ENCODE data around the gene SASH1. TPM values are rescaled to one million over a fixed set of nuclear protein-coding genes. Genes with fewer than 3 reads are reported as not detected.

Gene SASH1
- polyA plus RNA-seq, 1 donor from 2014 or later, result 7.0 TPM

DNA sequence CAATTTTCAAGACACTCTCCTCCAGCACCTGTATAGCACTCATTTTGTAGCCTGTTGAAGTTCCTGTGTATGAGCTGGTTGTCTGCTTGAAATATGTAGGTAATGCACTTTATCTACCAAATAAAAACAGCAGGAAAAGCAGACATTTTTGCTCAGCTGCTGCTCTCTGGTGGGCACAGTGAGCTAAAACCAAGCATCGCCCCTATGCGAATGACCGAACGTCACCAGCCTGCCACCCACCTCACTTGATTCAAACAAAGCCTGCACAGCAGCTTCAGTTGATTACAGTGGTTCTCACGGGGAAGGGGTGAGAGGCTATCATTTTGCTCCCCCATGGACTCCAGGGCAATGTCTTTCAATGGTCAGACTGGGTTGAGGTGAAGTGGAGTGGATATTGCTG lies 185.7 kb downstream of the SASH1 start:
- Histone ChIP-seq H2AFZ (ENCODE audit: low read depth, low read length) (no peak overlapping the region), H3F3A (ENCODE audit: insufficient read depth, low read length, poor library complexity, severe bottlenecking) (no peaks in the 10 kb centered on the region), H3K27me3 (ENCODE audit: insufficient read depth, low read depth, low read length) (no peaks in the 10 kb centered on the region), H4K20me1 (ENCODE audit: insufficient read depth) (no peaks in the 10 kb centered on the region), H3K9me2 (ENCODE audit: insufficient read depth, low read length) (no peaks in the 10 kb centered on the region), H3K27ac (ENCODE audit: low read length) (no peak overlapping the region), H3K9me3 (ENCODE audit: low read length) (no peaks in the 10 kb centered on the region), H3K4me2 (ENCODE audit: low read length) (no peak overlapping the region), H3K9ac (ENCODE audit: low read length) (no peak overlapping the region), H3K79me2 (replicated peaks; ENCODE audit: insufficient read depth, low read length) (no peaks in the 10 kb centered on the region), H3K36me3 (ENCODE audit: insufficient read depth, low read length) (no peaks in the 10 kb centered on the region), H3K4me3 (ENCODE audit: low read length) (no peak overlapping the region)
- TF ChIP-seq TAF1 (IDR thresholded peaks at IDR 0.05; ENCODE audit: low read depth) (no peak), POLR2AphosphoS5 (IDR thresholded peaks at IDR 0.05) (no peak), EZH2 (IDR thresholded peaks at IDR 0.05; ENCODE audit: borderline replicate concordance, insufficient read depth, low read length, poor library complexity, severe bottlenecking) (no peak), RAD21 (conservative IDR thresholded peaks at IDR 0.05) (no peak), EP300 (conservative IDR thresholded peaks at IDR 0.05; ENCODE audit: poor library complexity, severe bottlenecking) (no peak), SMC3 (conservative IDR thresholded peaks at IDR 0.05; ENCODE audit: poor library complexity) (no peak), MXI1 (conservative IDR thresholded peaks at IDR 0.05; ENCODE audit: poor library complexity, severe bottlenecking) (no peak)
- TF ChIP-seq, protein P1, sequence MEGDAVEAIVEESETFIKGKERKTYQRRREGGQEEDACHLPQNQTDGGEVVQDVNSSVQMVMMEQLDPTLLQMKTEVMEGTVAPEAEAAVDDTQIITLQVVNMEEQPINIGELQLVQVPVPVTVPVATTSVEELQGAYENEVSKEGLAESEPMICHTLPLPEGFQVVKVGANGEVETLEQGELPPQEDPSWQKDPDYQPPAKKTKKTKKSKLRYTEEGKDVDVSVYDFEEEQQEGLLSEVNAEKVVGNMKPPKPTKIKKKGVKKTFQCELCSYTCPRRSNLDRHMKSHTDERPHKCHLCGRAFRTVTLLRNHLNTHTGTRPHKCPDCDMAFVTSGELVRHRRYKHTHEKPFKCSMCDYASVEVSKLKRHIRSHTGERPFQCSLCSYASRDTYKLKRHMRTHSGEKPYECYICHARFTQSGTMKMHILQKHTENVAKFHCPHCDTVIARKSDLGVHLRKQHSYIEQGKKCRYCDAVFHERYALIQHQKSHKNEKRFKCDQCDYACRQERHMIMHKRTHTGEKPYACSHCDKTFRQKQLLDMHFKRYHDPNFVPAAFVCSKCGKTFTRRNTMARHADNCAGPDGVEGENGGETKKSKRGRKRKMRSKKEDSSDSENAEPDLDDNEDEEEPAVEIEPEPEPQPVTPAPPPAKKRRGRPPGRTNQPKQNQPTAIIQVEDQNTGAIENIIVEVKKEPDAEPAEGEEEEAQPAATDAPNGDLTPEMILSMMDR (IDR thresholded peaks at IDR 0.05; ENCODE audit: poor library complexity, severe bottlenecking), result no peak
- TF ChIP-seq, protein P2, sequence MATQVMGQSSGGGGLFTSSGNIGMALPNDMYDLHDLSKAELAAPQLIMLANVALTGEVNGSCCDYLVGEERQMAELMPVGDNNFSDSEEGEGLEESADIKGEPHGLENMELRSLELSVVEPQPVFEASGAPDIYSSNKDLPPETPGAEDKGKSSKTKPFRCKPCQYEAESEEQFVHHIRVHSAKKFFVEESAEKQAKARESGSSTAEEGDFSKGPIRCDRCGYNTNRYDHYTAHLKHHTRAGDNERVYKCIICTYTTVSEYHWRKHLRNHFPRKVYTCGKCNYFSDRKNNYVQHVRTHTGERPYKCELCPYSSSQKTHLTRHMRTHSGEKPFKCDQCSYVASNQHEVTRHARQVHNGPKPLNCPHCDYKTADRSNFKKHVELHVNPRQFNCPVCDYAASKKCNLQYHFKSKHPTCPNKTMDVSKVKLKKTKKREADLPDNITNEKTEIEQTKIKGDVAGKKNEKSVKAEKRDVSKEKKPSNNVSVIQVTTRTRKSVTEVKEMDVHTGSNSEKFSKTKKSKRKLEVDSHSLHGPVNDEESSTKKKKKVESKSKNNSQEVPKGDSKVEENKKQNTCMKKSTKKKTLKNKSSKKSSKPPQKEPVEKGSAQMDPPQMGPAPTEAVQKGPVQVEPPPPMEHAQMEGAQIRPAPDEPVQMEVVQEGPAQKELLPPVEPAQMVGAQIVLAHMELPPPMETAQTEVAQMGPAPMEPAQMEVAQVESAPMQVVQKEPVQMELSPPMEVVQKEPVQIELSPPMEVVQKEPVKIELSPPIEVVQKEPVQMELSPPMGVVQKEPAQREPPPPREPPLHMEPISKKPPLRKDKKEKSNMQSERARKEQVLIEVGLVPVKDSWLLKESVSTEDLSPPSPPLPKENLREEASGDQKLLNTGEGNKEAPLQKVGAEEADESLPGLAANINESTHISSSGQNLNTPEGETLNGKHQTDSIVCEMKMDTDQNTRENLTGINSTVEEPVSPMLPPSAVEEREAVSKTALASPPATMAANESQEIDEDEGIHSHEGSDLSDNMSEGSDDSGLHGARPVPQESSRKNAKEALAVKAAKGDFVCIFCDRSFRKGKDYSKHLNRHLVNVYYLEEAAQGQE (IDR thresholded peaks at IDR 0.05; ENCODE audit: borderline replicate concordance), result no peak

DNA sequence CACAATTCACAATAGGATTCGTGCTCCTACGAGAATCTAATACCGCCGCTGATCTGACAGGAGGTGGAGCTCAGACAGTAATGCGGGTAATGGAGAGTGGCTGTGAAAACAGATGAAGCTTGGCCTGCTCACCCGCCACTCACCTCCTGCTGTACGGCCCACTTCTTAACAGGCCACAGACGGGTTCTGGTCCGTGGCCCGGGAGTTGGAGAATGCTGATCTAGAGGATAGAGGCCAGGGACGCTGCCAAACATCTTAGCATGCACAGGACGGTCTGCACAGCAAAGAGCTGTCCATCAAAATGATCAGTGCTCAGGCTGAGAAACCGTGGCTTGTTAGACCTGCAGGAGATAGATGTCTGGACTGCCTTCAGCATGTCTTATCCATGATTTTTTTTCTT lies 186.4 kb downstream of the SASH1 start:
- Histone ChIP-seq H4K20me1 (ENCODE audit: insufficient read depth) (no peaks in the 10 kb centered on the region), H3K4me2 (ENCODE audit: low read length) (no peak overlapping the region)

More for the DNA sequence above, 186.4 kb downstream of the SASH1 start:
- H3K36me3 ChIP-seq (ENCODE audit: insufficient read depth, low read length), result no peaks in the 10 kb centered on the region
- no peaks in the 10 kb centered on the region for H3F3A ChIP-seq (ENCODE audit: insufficient read depth, low read length, poor library complexity, severe bottlenecking)
- no peak overlapping the region for H3K9ac ChIP-seq (ENCODE audit: low read length)
- no peak overlapping the region for H3K27ac ChIP-seq (ENCODE audit: low read length)
- H3K27me3 ChIP-seq (ENCODE audit: insufficient read depth, low read depth, low read length), result no peaks in the 10 kb centered on the region
- H3K79me2 ChIP-seq (replicated peaks; ENCODE audit: insufficient read depth, low read length), result no peaks in the 10 kb centered on the region
- H3K9me2 ChIP-seq (ENCODE audit: insufficient read depth, low read length), result no peaks in the 10 kb centered on the region
- H3K4me3 ChIP-seq (ENCODE audit: low read length), result no peak overlapping the region
- no peaks in the 10 kb centered on the region for H3K9me3 ChIP-seq (ENCODE audit: low read length)
- no peak overlapping the region for H2AFZ ChIP-seq (ENCODE audit: low read depth, low read length)
- TF ChIP-seq POLR2AphosphoS5 (IDR thresholded peaks at IDR 0.05) (no peak), EP300 (conservative IDR thresholded peaks at IDR 0.05; ENCODE audit: poor library complexity, severe bottlenecking) (no peak), MXI1 (conservative IDR thresholded peaks at IDR 0.05; ENCODE audit: poor library complexity, severe bottlenecking) (no peak), EZH2 (IDR thresholded peaks at IDR 0.05; ENCODE audit: borderline replicate concordance, insufficient read depth, low read length, poor library complexity, severe bottlenecking) (no peak), TAF1 (IDR thresholded peaks at IDR 0.05; ENCODE audit: low read depth) (no peak), SMC3 (conservative IDR thresholded peaks at IDR 0.05; ENCODE audit: poor library complexity) (no peak)
- TF ChIP-seq, protein P1 (IDR thresholded peaks at IDR 0.05; ENCODE audit: poor library complexity, severe bottlenecking), result no peak

Measured in neural cell (in vitro differentiated cells).